ENCODE measurements around the gene C2orf81. TPM values are rescaled to one million over a fixed set of nuclear protein-coding genes. Genes with fewer than 3 reads are reported as not detected.

Gene C2orf81
- total RNA-seq, 1 donor from 2014 or later = 0.52 TPM

- no peaks in the 10 kb centered on the region for H3K9me3 ChIP-seq (ENCODE audit: control insufficient read depth in 3 of 3, low read length in 3 of 3)
- H3K4me1 ChIP-seq (ENCODE audit: control insufficient read depth in 3 of 3, insufficient read depth in 3 of 3, low read length in 3 of 3) = peaks cover 30 to 45% (median 33%) of the 10 kb centered on the region in 3 donors
- no peak overlapping the region for H3K27ac ChIP-seq (ENCODE audit: low read depth, low read length)
- no peak overlapping the region for H3K4me3 ChIP-seq (ENCODE audit: low read length in 3 of 3)
- H3K9ac ChIP-seq (ENCODE audit: low read depth in 1 of 3, low read length in 3 of 3) = no peak overlapping the region
- peaks cover 21 to 26% (median 23%) of the 10 kb centered on the region in 3 donors for H3K36me3 ChIP-seq (ENCODE audit: control insufficient read depth in 3 of 3, insufficient read depth in 3 of 3, low read length in 3 of 3)
- H3K27me3 ChIP-seq (ENCODE audit: control insufficient read depth in 3 of 3, insufficient read depth in 3 of 3, low read length in 3 of 3) = no peaks in the 10 kb centered on the region
Measured at GRCh38 chr2:74378007-74378406, 43.4 kb downstream of the C2orf81 start.

- H3K4me1 ChIP-seq (ENCODE audit: control insufficient read depth in 3 of 3, insufficient read depth in 3 of 3, low read length in 3 of 3) = peaks cover 26 to 31% (median 28%) of the 10 kb centered on the region in 3 donors
Measured at GRCh38 chr2:74375838-74376237, 45.6 kb downstream of the C2orf81 start.

GRCh38 chr2:74374509-74375205, 46.8 kb downstream of the C2orf81 start:
- Histone ChIP-seq H3K27ac (ENCODE audit: low read depth, low read length) (peak overlapping the region; percentile 5), H3K9me3 (ENCODE audit: control insufficient read depth in 3 of 3, low read length in 3 of 3) (no peaks in the 10 kb centered on the region), H3K4me3 (ENCODE audit: low read length in 3 of 3) (peak overlapping the region; percentile 20 to 58 (median 21)), H3K4me1 (ENCODE audit: control insufficient read depth in 3 of 3, insufficient read depth in 3 of 3, low read length in 3 of 3) (peaks cover 14 to 19% (median 16%) of the 10 kb centered on the region in 3 donors), H3K9ac (ENCODE audit: low read depth in 1 of 3, low read length in 3 of 3) (peak overlapping the region in 1 of 3 donors; percentile 25), H3K36me3 (ENCODE audit: control insufficient read depth in 3 of 3, insufficient read depth in 3 of 3, low read length in 3 of 3) (peaks cover 46 to 53% (median 49%) of the 10 kb centered on the region in 3 donors), H3K27me3 (ENCODE audit: control insufficient read depth in 3 of 3, insufficient read depth in 3 of 3, low read length in 3 of 3) (no peaks in the 10 kb centered on the region)

More at GRCh38 chr2:74375838-74376237, 45.6 kb downstream of the C2orf81 start:
- H3K9me3 ChIP-seq (ENCODE audit: control insufficient read depth in 3 of 3, low read length in 3 of 3) = no peaks in the 10 kb centered on the region
- no peak overlapping the region for H3K4me3 ChIP-seq (ENCODE audit: low read length in 3 of 3)
- H3K36me3 ChIP-seq (ENCODE audit: control insufficient read depth in 3 of 3, insufficient read depth in 3 of 3, low read length in 3 of 3) = peaks cover 34 to 41% (median 37%) of the 10 kb centered on the region in 3 donors
- no peaks in the 10 kb centered on the region for H3K27me3 ChIP-seq (ENCODE audit: control insufficient read depth in 3 of 3, insufficient read depth in 3 of 3, low read length in 3 of 3)
- no peak overlapping the region for H3K9ac ChIP-seq (ENCODE audit: low read depth in 1 of 3, low read length in 3 of 3)
- no peak overlapping the region for H3K27ac ChIP-seq (ENCODE audit: low read depth, low read length)

- H3K4me1 ChIP-seq (ENCODE audit: control insufficient read depth in 3 of 3, insufficient read depth in 3 of 3, low read length in 3 of 3) = peaks cover 11 to 15% (median 12%) of the 10 kb centered on the region in 3 donors
- peak overlapping the region in 1 of 3 donors; percentile 25 for H3K9ac ChIP-seq (ENCODE audit: low read depth in 1 of 3, low read length in 3 of 3)
- H3K4me3 ChIP-seq (ENCODE audit: low read length in 3 of 3) = peak overlapping the region; percentile 20 to 58 (median 21)
- peak overlapping the region; percentile 5 for H3K27ac ChIP-seq (ENCODE audit: low read depth, low read length)
- no peaks in the 10 kb centered on the region for H3K27me3 ChIP-seq (ENCODE audit: control insufficient read depth in 3 of 3, insufficient read depth in 3 of 3, low read length in 3 of 3)
- H3K9me3 ChIP-seq (ENCODE audit: control insufficient read depth in 3 of 3, low read length in 3 of 3) = no peaks in the 10 kb centered on the region
- peaks cover 53 to 58% (median 56%) of the 10 kb centered on the region in 3 donors for H3K36me3 ChIP-seq (ENCODE audit: control insufficient read depth in 3 of 3, insufficient read depth in 3 of 3, low read length in 3 of 3)
Measured at GRCh38 chr2:74373985-74374384, 47.4 kb downstream of the C2orf81 start.

GRCh38 chr2:74373221-74373676, 48.2 kb downstream of the C2orf81 start:
- Histone ChIP-seq H3K27me3 (ENCODE audit: control insufficient read depth in 3 of 3, insufficient read depth in 3 of 3, low read length in 3 of 3) (no peaks in the 10 kb centered on the region), H3K9me3 (ENCODE audit: control insufficient read depth in 3 of 3, low read length in 3 of 3) (no peaks in the 10 kb centered on the region), H3K9ac (ENCODE audit: low read depth in 1 of 3, low read length in 3 of 3) (peak overlapping the region in 1 of 3 donors; percentile 14), H3K36me3 (ENCODE audit: control insufficient read depth in 3 of 3, insufficient read depth in 3 of 3, low read length in 3 of 3) (peaks cover 60 to 64% (median 63%) of the 10 kb centered on the region in 3 donors), H3K4me3 (ENCODE audit: low read length in 3 of 3) (peak overlapping the region in 1 of 3 donors; percentile 20), H3K4me1 (ENCODE audit: control insufficient read depth in 3 of 3, insufficient read depth in 3 of 3, low read length in 3 of 3) (peaks cover 11 to 15% (median 12%) of the 10 kb centered on the region in 3 donors), H3K27ac (ENCODE audit: low read depth, low read length) (peak overlapping the region; percentile 33)

- Histone ChIP-seq H3K9me3 (ENCODE audit: control insufficient read depth in 3 of 3, low read length in 3 of 3) (no peaks in the 10 kb centered on the region), H3K36me3 (ENCODE audit: control insufficient read depth in 3 of 3, insufficient read depth in 3 of 3, low read length in 3 of 3) (peaks cover 62 to 66% (median 64%) of the 10 kb centered on the region in 3 donors), H3K27ac (ENCODE audit: low read depth, low read length) (peak overlapping the region; percentile 25), H3K9ac (ENCODE audit: low read depth in 1 of 3, low read length in 3 of 3) (peak overlapping the region in 1 of 3 donors; percentile 45), H3K4me3 (ENCODE audit: low read length in 3 of 3) (no peak overlapping the region), H3K27me3 (ENCODE audit: control insufficient read depth in 3 of 3, insufficient read depth in 3 of 3, low read length in 3 of 3) (no peaks in the 10 kb centered on the region), H3K4me1 (ENCODE audit: control insufficient read depth in 3 of 3, insufficient read depth in 3 of 3, low read length in 3 of 3) (peaks cover 9 to 15% (median 12%) of the 10 kb centered on the region in 3 donors)
Measured at GRCh38 chr2:74372674-74373073, 48.7 kb downstream of the C2orf81 start.

- no peak overlapping the region for H3K9ac ChIP-seq (ENCODE audit: low read depth in 1 of 3, low read length in 3 of 3)
- no peaks in the 10 kb centered on the region for H3K9me3 ChIP-seq (ENCODE audit: control insufficient read depth in 3 of 3, low read length in 3 of 3)
- H3K36me3 ChIP-seq (ENCODE audit: control insufficient read depth in 3 of 3, insufficient read depth in 3 of 3, low read length in 3 of 3) = peaks cover 65 to 67% (median 66%) of the 10 kb centered on the region in 3 donors
- H3K4me3 ChIP-seq (ENCODE audit: low read length in 3 of 3) = no peak overlapping the region
- H3K27me3 ChIP-seq (ENCODE audit: control insufficient read depth in 3 of 3, insufficient read depth in 3 of 3, low read length in 3 of 3) = no peaks in the 10 kb centered on the region
- peaks cover 9 to 15% (median 12%) of the 10 kb centered on the region in 3 donors for H3K4me1 ChIP-seq (ENCODE audit: control insufficient read depth in 3 of 3, insufficient read depth in 3 of 3, low read length in 3 of 3)
- H3K27ac ChIP-seq (ENCODE audit: low read depth, low read length) = no peak overlapping the region
Measured at GRCh38 chr2:74371421-74371820, 50.0 kb downstream of the C2orf81 start.

GRCh38 chr2:74369976-74370375, 51.4 kb downstream of the C2orf81 start:
- no peak overlapping the region for H3K27ac ChIP-seq (ENCODE audit: low read depth, low read length)
- H3K4me1 ChIP-seq (ENCODE audit: control insufficient read depth in 3 of 3, insufficient read depth in 3 of 3, low read length in 3 of 3) = peaks cover 15 to 20% (median 18%) of the 10 kb centered on the region in 3 donors
- no peaks in the 10 kb centered on the region for H3K9me3 ChIP-seq (ENCODE audit: control insufficient read depth in 3 of 3, low read length in 3 of 3)
- H3K27me3 ChIP-seq (ENCODE audit: control insufficient read depth in 3 of 3, insufficient read depth in 3 of 3, low read length in 3 of 3) = no peaks in the 10 kb centered on the region
- H3K36me3 ChIP-seq (ENCODE audit: control insufficient read depth in 3 of 3, insufficient read depth in 3 of 3, low read length in 3 of 3) = peaks cover 73 to 75% (median 74%) of the 10 kb centered on the region in 3 donors
- no peak overlapping the region for H3K4me3 ChIP-seq (ENCODE audit: low read length in 3 of 3)
- H3K9ac ChIP-seq (ENCODE audit: low read depth in 1 of 3, low read length in 3 of 3) = no peak overlapping the region

- Histone ChIP-seq H3K9me3 (ENCODE audit: control insufficient read depth in 3 of 3, low read length in 3 of 3) (no peaks in the 10 kb centered on the region), H3K4me3 (ENCODE audit: low read length in 3 of 3) (no peak overlapping the region), H3K27me3 (ENCODE audit: control insufficient read depth in 3 of 3, insufficient read depth in 3 of 3, low read length in 3 of 3) (no peaks in the 10 kb centered on the region), H3K36me3 (ENCODE audit: control insufficient read depth in 3 of 3, insufficient read depth in 3 of 3, low read length in 3 of 3) (peaks cover 84 to 88% (median 88%) of the 10 kb centered on the region in 3 donors), H3K27ac (ENCODE audit: low read depth, low read length) (no peak overlapping the region), H3K4me1 (ENCODE audit: control insufficient read depth in 3 of 3, insufficient read depth in 3 of 3, low read length in 3 of 3) (peaks cover 16 to 23% (median 17%) of the 10 kb centered on the region in 3 donors), H3K9ac (ENCODE audit: low read depth in 1 of 3, low read length in 3 of 3) (no peak overlapping the region)
Measured at GRCh38 chr2:74368499-74368898, 52.9 kb downstream of the C2orf81 start.

- Histone ChIP-seq H3K9ac (ENCODE audit: low read depth in 1 of 3, low read length in 3 of 3) (no peak overlapping the region), H3K27me3 (ENCODE audit: control insufficient read depth in 3 of 3, insufficient read depth in 3 of 3, low read length in 3 of 3) (no peaks in the 10 kb centered on the region), H3K4me1 (ENCODE audit: control insufficient read depth in 3 of 3, insufficient read depth in 3 of 3, low read length in 3 of 3) (peaks cover 15 to 18% (median 15%) of the 10 kb centered on the region in 3 donors), H3K27ac (ENCODE audit: low read depth, low read length) (no peak overlapping the region), H3K4me3 (ENCODE audit: low read length in 3 of 3) (no peak overlapping the region), H3K9me3 (ENCODE audit: control insufficient read depth in 3 of 3, low read length in 3 of 3) (no peaks in the 10 kb centered on the region), H3K36me3 (ENCODE audit: control insufficient read depth in 3 of 3, insufficient read depth in 3 of 3, low read length in 3 of 3) (peaks cover 90 to 95% (median 92%) of the 10 kb centered on the region in 3 donors)
Measured at GRCh38 chr2:74367789-74368188, 53.6 kb downstream of the C2orf81 start.

Data from skeletal muscle tissue (tissue), 4 donors.